Testis (tissue), 3 donors: ENCODE measurements around the gene EDEM2. TPM values are rescaled to one million over a fixed set of nuclear protein-coding genes. Genes with fewer than 3 reads are reported as not detected.

Experiments used
- DNase-seq: peaks from one replicate; pipeline ENCODE4 v3.0.0-alpha.2; 2019
- H3K27ac ChIP-seq, 2 donors: fragments of 200-600 bp; sonication (generic); one replicate each; pipeline ENCODE4 v1.5.1; 2019
- H3K27me3 ChIP-seq: fragments of 200-600 bp; sonication (generic); one replicate; pipeline ENCODE4 v1.5.1; 2019
- H3K36me3 ChIP-seq: fragments of 200-600 bp; sonication (generic); one replicate; pipeline ENCODE4 v1.5.1; 2017; ENCODE audit warnings: low read depth; ENCODE audit errors: missing control alignments
- H3K4me1 ChIP-seq: fragments of 200-600 bp; sonication (generic); one replicate; pipeline ENCODE4 v1.5.1; 2019
- H3K4me3 ChIP-seq, 2 donors: fragments of 200-600 bp; sonication (generic); one replicate each; pipeline ENCODE4 v1.5.1; 2017 to 2019
- H3K9me3 ChIP-seq: fragments of 200-600 bp; sonication (generic); one replicate; pipeline ENCODE4 v1.5.1; 2017
- CTCF ChIP-seq, 3 experiments: fragments of 450-650 bp in 2 of 3; fragments of 200-600 bp in 1 of 3; sonication (generic) in 1 of 3; IDR thresholded peaks; one replicate each; pipeline ENCODE4 v1.5.1; 2016 to 2019; ENCODE audit warnings: antibody characterized with exemption in 3 of 3, mild to moderate bottlenecking in 2 of 3, moderate library complexity in 1 of 3
- POLR2A ChIP-seq: fragments of 450-650 bp; IDR thresholded peaks from one replicate; pipeline ENCODE4 v1.6.1; 2017; ENCODE audit warnings: antibody characterized with exemption, mild to moderate bottlenecking, moderate library complexity
- WGBS, 2 donors: methylation state at CpG; one replicate each; pipeline ENCODE4 v1.1.5; 2018; 5-methylcytosine and 5-hydroxymethylcytosine counted together
- intact Hi-C: fragments of 100-400 bp; cut with DNase I; formaldehyde crosslinking; loops from one replicate; pipeline ENCODE4 v1.15.1; 2023; ENCODE audit warnings: low total_unique reads
- polyA plus RNA-seq: library from polyadenylated mRNA; stranded (reverse); fragments of 350-450 nt; fragmentation: Illumina TruSeq; extraction: RNeasy Lipid Tissue Mini Kit (QIAGEN cat#74804); gene quantifications from one replicate; pipeline ENCODE4 v1.2.3, GENCODE V29; 2014; ENCODE audit warnings: low read depth, low replicate concordance; ENCODE audit not compliant: insufficient read depth
- total RNA-seq, 2 donors: library from RNA; depleted of rRNA; stranded (reverse); fragments of >200 nt; gene quantifications; one replicate each; pipeline ENCODE4 v1.2.3, GENCODE V29; 2016

The EDEM2 gene
- total and polyA plus RNA-seq, 3 donors from 2014 or later: 14.0 to 16.9 (median 15.7) TPM

GRCh38 chr20:35111141-35111888 lies 35.8 kb downstream of the EDEM2 start:
- intact Hi-C loops: no loop called here
- no peaks in the 10 kb centered on the region for H3K9me3 ChIP-seq
- no peak overlapping the region for H3K4me3 ChIP-seq
- H3K4me1 ChIP-seq: no peaks in the 10 kb centered on the region
- H3K27me3 ChIP-seq: no peaks in the 10 kb centered on the region
- WGBS, 2 donors: 79 to 80% methylated on average over 4 of the region's 4 CpGs
- no peak for DNase-seq
- TF ChIP-seq POLR2A (no peak), CTCF (IDR thresholded peaks at IDR 0.05) (no peak)
- H3K36me3 ChIP-seq: no peaks in the 10 kb centered on the region
- H3K27ac ChIP-seq: no peak overlapping the region

GRCh38 chr20:35108921-35109320 lies 38.2 kb downstream of the EDEM2 start:
- Histone ChIP-seq H3K36me3 (no peaks in the 10 kb centered on the region), H3K27ac (no peak overlapping the region), H3K9me3 (no peaks in the 10 kb centered on the region), H3K4me1 (no peaks in the 10 kb centered on the region), H3K27me3 (no peaks in the 10 kb centered on the region), H3K4me3 (no peak overlapping the region)
- 91 to 93% methylated on average over 4 of the region's 4 CpGs for WGBS, 2 donors
- DNase-seq: no peak
- no peak for TF ChIP-seq POLR2A
- TF ChIP-seq CTCF (IDR thresholded peaks at IDR 0.05): no peak
- intact Hi-C loops: no loop called here

- intact Hi-C loops: no loop called here
- DNase-seq: no peak
- H3K36me3 ChIP-seq: no peaks in the 10 kb centered on the region
- no peak for TF ChIP-seq CTCF (IDR thresholded peaks at IDR 0.05)
- no peak for TF ChIP-seq POLR2A
- H3K9me3 ChIP-seq: no peaks in the 10 kb centered on the region
- 84 to 90% methylated on average over 1 of the region's 1 CpG for WGBS, 2 donors
- no peak overlapping the region for H3K27ac ChIP-seq
- no peaks in the 10 kb centered on the region for H3K4me1 ChIP-seq
- no peak overlapping the region for H3K4me3 ChIP-seq
- H3K27me3 ChIP-seq: no peaks in the 10 kb centered on the region
Measured at GRCh38 chr20:35106827-35107380, 40.2 kb downstream of the EDEM2 start.

- 81 to 84% methylated on average over 3 of the region's 3 CpGs for WGBS, 2 donors
- Histone ChIP-seq H3K36me3 (no peaks in the 10 kb centered on the region), H3K4me1 (no peaks in the 10 kb centered on the region), H3K27me3 (no peaks in the 10 kb centered on the region), H3K4me3 (no peak overlapping the region), H3K27ac (no peak overlapping the region), H3K9me3 (no peaks in the 10 kb centered on the region)
- intact Hi-C loops: no loop called here
- TF ChIP-seq POLR2A (no peak), CTCF (IDR thresholded peaks at IDR 0.05) (no peak)
- no peak for DNase-seq
Measured at GRCh38 chr20:35104685-35105295, 42.3 kb downstream of the EDEM2 start.
